Measurements from ENCODE around the gene DEPDC4. TPM values are rescaled to one million over a fixed set of nuclear protein-coding genes. Genes with fewer than 3 reads are reported as not detected.

DEPDC4 gene
- total RNA-seq, 1 experiment from 2014 or later, result 4.2 TPM

GRCh38 chr12:100214518-100214917, 52.4 kb downstream of the DEPDC4 start:
- no peak for DNase-seq (ENCODE audit: low read depth)

- DNase-seq (ENCODE audit: low read depth), result no peak
Observed at GRCh38 chr12:100213016-100213891, 53.6 kb downstream of the DEPDC4 start.

DNA sequence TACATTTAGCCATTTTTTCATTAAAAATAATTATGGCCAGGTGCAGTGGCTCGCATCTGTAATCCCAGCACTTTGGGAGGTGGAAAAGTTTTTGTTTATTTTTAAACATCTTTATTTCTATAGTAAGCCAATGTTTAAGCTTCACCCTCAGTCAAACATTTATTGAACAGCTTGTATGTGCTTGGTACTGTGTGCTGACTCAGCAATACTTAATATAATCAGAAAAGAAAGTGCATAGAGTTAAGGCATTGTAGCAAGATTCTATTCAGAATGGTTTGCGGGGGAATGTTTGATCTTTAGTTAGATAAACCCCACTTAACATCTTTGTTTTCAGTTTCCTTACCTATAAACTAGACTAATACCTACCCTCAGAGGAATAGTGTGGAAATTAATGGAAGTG, 55.2 kb downstream of the DEPDC4 start:
- no peak for DNase-seq (ENCODE audit: low read depth)

- DNase-seq (ENCODE audit: low read depth), result no peak
Observed at GRCh38 chr12:100208834-100209233, 58.0 kb downstream of the DEPDC4 start.

GRCh38 chr12:100207311-100207710, 59.6 kb downstream of the DEPDC4 start:
- DNase-seq (ENCODE audit: low read depth), result no peak

- DNase-seq (ENCODE audit: low read depth), result no peak
Observed at GRCh38 chr12:100201604-100202423, 65.1 kb downstream of the DEPDC4 start.

DNA sequence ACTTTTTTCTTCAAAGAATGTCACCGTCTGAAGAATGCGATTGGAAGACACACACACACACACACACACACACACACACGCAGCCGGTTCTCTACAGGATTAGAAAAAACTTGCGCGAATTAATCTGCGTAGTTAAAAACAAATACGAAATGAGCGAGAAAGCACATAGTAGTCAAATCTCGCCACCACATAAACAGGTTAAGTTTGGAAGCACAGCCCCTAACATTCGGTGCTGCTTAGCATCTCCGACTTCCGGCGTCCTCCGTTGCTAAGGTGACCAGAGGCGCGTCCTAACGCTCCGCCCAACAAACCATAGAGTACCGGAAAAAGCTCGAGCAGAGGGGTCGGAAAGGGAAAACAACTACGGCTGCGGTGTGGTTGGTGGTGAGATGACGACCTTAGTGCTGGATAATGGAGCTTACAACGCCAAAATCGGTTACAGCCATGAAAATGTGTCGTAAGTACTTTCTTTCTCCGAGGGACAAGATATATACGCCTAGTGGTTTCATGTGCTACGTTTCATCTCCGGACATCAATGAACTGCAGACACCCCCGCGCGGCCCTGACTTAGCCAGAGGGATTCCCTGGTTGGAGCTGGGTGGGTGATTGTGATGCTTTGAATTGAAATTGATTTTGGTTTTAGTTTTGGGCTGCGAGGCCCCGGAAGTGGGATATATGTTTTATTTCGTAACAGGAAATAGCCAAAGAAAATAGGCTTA, 66.3 kb downstream of the DEPDC4 start, which contains the start of gene ACTR6:
Gene ACTR6, plus strand, starts transcription at position 353 of the 719 bp plus-strand sequence. Its CDS starts 37 bp downstream, at position 390.
- peak; percentile 92 for DNase-seq (ENCODE audit: low read depth)

DNA sequence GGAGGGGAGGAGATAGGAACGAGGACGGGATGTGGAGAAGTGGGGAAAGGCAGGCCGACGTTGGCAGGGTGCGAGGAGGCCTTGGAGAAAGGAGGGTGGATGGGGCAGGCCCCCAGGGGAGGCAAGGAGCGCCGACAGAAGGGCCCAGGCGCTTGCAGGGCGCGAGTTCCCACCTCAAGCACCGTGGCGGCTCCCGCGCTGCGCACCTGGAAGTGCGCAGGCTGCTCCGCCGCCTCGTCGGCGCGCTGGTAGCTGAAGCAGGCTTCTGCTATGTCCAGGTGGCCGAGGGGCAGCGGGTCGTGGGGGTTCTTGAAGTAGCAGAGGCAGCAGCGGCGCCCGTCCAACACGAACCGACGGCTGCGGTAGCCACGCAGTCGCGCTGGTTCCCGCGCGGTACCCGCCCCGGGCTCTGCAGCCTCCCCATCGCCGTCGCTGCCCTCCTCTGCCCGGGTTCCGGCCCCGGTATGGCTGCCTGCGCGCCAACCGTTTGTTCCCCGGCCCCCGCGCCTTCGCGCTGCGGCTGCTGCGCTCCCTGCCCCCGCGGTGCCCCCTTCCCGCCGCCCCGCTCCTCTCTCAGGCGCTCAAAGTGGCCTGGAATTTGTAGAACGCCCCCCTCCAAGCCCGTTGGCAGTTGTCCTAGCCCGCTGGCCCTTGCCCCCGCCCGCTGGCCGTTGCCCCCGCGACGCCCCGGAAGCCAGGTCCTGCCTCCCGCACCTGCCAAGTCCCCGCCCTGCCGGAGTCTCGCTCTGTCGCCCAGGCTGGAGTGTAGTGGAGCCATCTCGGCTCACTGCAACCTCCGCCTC, 67.3 kb downstream of the DEPDC4 start:
- peak; percentile 52 for DNase-seq (ENCODE audit: low read depth)

GRCh38 chr12:100199023-100199346, 67.9 kb downstream of the DEPDC4 start:
- no peak for DNase-seq (ENCODE audit: low read depth)

GRCh38 chr12:100197486-100197885, 69.4 kb downstream of the DEPDC4 start:
- DNase-seq (ENCODE audit: low read depth), result no peak

GRCh38 chr12:100193085-100193484, 73.8 kb downstream of the DEPDC4 start:
- no peak for DNase-seq (ENCODE audit: low read depth)

Other genes with a start within 250 kb of the DEPDC4 start
- 23.1 and 27.6 TPM in 2 replicates for gene BLTP3B, start 124.2 kb downstream of the DEPDC4 start, total RNA-seq (2014; rRNA removed; shearing (Covaris generic))
- gene ACTR6, start 66.3 kb downstream of the DEPDC4 start, total RNA-seq (2014; rRNA removed; shearing (Covaris generic)), result 24.7 and 32.0 TPM in 2 replicates
- 35.1 and 37.1 TPM in 2 replicates for gene SCYL2, start 98 bp upstream of the DEPDC4 start, total RNA-seq (2014; rRNA removed; shearing (Covaris generic))
- not detected in 2 replicates for gene SLC17A8, start 90.0 kb upstream of the DEPDC4 start, total RNA-seq (2014; rRNA removed; shearing (Covaris generic))
- not detected in 2 replicates for gene NR1H4, start 206.8 kb upstream of the DEPDC4 start, total RNA-seq (2014; rRNA removed; shearing (Covaris generic))